GM21360 (cell line): ENCODE measurements around the gene E2F1.

Source experiments
- ATAC-seq: cut with Tn5 transposase; IDR thresholded peaks from one replicate; pipeline ENCODE4 v1.9.1; 2021; ENCODE audit warnings: mild to moderate bottlenecking, moderate library complexity; ENCODE audit not compliant: unreplicated experiment

E2F1 gene

DNA sequence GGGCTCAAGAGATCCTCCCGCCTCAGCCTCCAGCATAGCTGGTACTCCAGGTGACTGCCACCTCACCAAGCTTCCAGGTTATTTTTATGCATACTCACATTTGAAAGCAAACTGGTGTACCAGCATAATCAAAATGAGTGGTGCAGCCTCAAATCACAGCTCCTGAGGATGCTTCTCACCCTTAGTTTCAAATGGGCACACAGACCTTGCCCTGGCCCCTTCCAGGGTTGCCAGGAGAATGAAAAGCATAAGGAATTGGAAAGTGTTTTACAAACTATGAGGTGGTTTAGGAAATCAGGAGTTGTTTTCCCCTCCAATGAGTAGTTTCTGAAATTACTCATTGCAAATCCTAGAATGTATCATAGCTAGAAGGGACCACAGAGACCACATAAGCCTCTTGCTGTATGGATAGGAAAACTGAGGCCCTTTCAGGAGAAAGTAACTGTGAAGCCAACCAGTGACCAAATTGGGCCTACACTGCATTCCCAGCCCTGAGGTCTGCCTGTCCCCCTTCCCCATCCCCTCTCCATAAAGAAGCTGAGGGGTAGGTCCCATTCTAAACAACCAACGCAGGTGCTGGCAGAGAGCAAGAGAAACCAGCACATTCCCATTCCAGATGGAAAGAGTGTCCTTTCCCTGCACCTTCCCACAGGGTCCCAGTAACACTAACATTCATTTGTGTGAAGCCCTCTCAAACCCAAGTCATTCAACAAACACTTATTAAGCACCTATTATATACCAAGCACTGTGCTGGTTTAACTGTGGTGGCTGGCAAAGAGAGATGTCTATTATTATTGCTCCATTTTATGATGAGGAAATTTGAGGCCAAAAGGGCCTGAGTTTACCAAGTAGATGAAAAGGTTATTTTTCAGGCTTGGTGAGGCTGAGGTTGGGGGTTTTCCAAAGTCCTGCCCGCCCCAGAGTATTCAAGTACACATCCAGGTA lies 2.1 kb upstream of the E2F1 start:
- no peak for ATAC-seq

GRCh38 chr20:33687370-33687915 lies 1.3 kb upstream of the E2F1 start:
- no peak for ATAC-seq

GRCh38 chr20:33686984-33687366 lies 790 bp upstream of the E2F1 start:
- no peak for ATAC-seq

DNA sequence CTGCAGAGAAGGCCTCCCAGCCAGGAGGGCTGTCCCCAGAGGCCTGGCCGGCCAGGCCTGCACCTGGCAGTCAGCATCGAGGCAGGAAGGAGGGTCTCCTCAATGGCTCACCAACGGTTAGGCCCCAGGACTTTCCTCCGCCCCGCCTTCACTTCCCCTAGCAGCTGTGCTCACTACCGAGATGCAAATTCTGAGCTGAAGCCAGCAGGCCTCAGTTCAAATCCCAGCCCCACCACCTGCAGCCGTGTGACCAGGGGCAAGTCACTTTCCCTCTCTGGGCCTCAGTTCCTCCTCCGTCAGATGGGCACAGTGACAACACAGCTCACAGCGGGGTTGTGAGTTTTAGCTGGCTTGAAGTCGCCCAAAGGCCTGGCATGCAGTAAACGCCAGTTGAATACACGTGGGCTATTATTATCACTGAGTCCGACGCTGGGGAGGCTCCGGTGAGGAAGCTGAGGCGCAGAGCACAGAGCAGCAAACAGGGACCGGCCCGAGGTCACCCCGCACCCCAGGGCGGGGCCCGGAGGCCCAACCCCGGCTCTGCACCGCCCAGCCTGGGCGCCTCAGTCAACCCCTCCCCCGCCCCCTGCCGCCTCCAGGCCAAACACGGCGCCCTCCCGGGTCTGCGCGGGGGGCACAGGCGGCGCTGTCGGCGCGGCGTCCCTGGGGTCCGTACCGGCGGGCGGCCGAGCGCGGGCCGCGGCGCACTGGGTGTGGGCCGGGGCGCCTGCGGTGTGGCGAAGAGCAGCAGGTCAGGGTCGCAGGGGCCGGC lies 671 bp downstream of the E2F1 start:
- peak; percentile 35 for ATAC-seq

DNA sequence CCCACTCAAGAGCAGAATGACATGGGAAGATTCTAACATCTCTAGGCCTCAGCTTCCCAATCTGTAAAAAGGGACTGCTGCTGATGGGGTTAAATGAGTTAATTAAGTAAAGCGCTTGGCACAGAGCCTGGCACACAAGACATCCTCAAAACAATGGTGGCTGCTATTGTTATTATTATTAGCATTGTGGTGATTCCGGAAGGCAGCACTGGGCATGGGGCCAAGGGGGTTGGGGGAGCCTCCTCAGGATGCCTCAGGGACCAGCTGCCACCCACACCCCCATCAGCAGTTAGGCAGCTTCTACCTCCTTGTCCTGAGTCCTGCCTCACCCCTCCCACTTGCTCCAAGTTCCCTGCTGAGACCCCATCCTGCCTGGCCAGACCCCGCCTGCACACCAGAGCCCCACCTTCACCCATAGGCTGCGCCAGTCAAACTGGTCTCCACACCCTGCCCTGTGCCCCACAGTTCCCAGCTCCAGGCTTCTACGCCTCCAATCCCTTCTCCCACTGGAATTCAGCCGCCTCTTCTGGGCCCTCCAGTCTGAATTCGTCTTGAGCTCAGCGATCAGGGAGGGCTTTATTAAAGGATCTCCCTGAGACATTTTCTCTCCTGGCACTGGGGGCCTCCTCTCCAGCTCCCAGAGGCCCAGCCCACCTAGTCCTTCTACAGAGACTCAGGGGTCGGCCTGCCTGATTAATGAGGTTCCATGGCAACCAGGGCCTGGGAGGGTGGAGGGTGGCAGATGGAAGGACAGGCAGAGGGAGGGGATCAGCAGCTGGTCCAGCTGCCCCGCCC lies 1.5 kb downstream of the E2F1 start:
- ATAC-seq, result no peak

DNA sequence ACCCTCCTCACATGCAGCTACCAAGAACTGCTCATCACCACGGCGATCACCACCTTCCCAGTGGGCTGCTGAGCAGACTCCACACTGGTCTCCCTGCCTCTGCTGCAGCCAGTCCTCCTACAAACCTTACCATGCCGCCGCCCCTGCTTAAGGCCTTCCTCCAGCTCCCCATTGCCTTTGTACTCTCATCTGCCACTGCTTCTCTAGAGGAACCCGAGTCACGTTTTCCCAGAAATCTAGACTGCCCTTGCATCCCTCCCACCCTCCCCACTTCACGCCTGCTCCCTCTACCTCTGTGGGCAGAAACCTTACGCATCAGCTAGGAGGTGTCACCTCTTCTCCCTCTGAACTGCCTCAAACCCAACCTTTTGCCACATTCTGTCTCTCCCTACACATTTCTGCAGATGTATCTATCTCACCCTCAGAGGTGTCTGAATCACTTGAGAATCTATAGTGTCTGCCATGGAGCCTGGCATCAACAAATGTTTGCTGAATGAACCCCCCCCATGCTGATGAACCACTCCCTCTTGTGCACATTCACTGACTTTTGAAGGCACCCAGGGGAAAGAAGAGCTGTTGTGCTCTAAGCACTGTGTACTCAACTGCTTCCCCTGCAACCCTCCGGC lies 4.3 kb downstream of the E2F1 start:
- ATAC-seq, result no peak

DNA sequence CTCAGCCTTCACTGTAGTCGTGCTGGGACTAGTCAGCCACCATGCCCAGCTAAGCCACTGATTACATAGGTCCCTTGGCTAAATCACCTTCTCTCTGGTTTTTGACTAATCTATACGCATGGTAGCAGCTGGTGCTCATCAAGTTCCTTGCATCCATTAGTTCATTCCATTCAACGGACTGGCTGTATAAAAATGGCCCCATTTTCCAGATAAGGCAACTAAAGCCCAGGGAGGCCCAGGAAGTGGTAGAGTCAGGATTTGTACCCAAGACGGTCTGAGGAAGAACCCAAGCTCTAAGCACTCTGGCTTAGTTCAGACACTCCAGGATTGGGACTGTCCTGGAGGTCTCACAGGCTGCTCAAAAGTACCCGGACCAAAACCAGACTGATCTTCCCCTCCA lies 4.9 kb downstream of the E2F1 start:
- no peak for ATAC-seq

- no peak for ATAC-seq
These were observed 5.5 kb downstream of the E2F1 start for GRCh38 chr20:33680686-33681085.

- ATAC-seq, result peak; percentile 46
These were observed 6.3 kb downstream of the E2F1 start for GRCh38 chr20:33679758-33680485.

DNA sequence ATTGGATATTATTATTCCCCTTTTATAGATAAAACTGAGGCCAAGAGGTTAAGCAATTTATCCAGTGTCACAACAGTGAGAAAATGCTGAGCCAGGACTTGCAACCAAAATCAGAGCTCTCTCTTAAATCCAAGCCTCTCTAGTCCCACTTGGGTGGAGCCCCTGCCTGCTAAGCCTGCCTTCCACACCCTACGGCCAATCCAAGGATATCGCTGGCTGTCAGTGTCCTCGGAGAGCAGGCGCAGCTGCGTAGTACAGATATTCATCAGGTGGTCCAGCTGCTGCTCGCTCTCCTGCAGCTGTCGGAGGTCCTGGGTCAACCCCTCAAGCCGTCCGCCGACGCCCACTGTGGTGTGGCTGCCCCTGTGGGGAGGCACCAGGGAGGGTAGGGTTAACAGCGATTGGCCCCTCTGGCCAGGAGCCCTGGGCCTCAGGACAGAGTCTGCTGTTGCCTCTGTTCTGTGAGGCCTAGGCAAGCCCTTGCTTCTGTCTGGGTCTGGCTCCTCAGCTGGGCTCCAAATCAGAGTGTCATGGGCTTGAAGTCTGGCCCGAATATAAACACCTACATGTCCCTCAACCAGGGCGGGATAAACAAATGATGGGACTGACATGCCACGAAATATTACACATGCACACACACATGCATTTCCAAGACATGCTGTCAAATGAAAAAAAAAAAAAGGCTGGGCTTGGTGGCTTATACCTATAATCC lies 8.0 kb downstream of the E2F1 start:
- ATAC-seq, result no peak

GRCh38 chr20:33676652-33677645 lies 9.2 kb downstream of the E2F1 start:
- no peak for ATAC-seq

DNA sequence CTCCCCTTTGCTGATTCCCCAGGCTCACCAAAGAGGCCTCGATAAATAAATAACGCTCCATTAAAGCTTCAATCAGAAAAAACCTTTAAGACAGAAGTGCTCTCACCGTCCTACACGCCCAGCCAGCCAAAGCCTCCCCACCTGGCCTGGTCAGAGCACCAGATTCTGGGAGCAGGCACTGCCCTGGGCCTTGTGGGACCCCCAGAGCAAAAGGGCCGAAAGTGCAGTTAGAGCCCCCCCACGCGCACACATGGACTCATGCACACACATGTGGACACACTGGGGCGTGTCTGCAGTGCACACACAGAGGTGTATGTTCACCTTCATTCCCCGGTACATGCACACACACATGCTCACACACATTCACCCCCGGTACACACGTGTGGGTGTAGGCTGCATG lies 10.1 kb downstream of the E2F1 start:
- no peak for ATAC-seq

DNA sequence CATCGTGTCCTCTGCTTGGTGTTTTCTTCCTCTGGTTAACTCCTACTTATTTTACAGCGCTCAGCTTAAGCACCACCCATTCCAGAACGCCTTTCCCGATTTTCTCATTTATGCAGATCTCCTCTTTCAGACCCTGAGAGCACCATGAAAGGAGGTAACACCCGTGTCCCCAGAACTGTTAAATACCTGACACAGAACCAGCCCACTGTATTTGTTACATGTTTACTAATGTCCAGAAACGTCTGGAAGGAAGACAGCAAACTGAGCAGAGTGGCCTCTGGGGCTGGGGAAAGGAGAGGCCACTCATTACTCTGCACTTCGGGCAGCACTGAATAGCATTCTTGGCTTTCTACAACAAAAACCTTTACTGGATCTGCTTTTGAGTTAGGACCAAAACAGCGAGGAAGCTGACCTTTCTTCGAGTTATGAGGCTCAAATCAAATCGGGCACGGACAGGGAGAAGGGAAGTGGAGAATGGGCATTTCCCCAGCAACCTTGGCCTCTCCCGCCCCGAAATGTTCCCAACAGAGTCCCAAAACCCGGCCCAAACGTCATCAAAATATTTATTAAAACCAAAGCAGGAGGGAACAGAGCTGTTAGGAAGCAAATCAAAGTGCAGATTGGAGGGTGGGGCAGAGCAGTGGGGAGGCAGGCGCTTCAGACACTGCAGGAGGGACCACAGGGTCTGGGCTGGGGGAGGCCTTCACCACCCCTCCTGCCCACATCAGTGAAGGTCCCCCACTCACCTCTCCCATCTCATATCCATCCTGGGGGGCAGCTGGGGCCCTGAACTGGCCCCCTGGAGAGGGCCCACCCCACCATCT lies 10.8 kb downstream of the E2F1 start:
- ATAC-seq, result no peak

GRCh38 chr20:33674294-33675135 lies 11.7 kb downstream of the E2F1 start, which contains the start of gene NECAB3:
TSS of gene NECAB3 (minus strand) at chr20:33674428. CDS start at chr20:33674352, 76 bp downstream.
- no peak for ATAC-seq

- ATAC-seq, result no peak
These were observed 12.5 kb downstream of the E2F1 start for GRCh38 chr20:33673410-33674293.
